Measurements from ENCODE around the gene PKD1L1.

The PKD1L1 gene

GRCh38 chr7:47788083-47788482 lies 160.2 kb downstream of the PKD1L1 start:
- DNase-seq (ENCODE audit: low read depth): no peak

GRCh38 chr7:47787249-47788069 lies 160.8 kb downstream of the PKD1L1 start:
- DNase-seq (ENCODE audit: low read depth): no peak

GRCh38 chr7:47786557-47787248 lies 161.6 kb downstream of the PKD1L1 start:
- peak; percentile 98 for DNase-seq (ENCODE audit: low read depth)

GRCh38 chr7:47785923-47786556 lies 162.2 kb downstream of the PKD1L1 start:
- DNase-seq (ENCODE audit: low read depth): no peak

DNA sequence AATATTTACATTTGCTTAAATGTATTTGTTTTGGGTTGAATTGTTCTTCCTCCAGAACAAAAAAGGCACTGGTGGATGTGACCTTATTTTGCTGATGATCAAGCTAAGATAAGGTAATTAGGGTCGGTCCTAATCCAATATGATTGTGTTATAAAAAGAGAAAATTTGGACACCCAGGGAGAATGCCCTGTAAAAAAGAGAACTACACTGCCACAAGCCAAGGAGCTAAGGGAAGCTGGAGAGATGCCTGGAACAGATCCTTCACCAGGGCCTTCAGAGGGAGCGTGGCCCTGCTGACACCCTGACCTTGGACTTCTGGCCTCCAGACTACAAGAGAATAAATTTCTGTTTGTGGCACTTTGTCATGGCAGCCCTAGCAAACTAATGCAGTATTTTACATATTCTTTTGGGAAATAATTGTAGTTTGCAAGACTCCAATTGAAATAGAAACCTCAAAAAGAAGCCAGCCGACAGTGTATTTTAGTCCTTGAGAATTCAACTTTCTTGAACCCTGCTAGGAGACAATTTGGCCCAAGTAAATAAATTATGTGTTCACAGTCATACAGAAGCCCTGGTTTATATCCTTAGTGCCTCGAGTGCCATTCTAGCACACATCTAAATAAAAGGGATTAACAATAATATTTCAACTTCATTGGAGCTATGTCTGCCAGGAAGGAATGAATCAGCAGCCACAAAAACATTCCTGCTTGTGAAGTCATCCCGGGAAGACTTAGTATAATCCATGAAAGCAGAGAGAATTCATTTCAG lies 164.6 kb downstream of the PKD1L1 start:
- peak; percentile 93 for DNase-seq (ENCODE audit: low read depth)

DNA sequence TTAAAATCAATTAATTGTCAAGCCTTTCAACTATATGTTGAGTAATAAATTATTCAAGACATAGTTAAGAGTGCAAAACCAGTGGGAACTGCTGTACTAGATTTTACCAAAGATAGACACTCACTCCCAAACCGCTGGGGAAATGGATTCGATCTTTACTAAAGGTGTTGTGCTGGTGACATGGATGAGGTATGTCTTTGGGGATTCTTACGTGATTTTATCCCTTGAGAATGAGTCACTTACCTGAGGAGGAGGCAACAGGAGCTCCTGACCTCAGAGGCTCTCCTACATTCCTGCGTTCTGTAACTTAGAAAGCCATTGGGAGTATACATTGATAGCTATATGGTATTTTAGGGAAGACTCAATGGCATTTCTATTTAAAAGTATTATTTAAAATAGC lies 165.5 kb downstream of the PKD1L1 start:
- no peak for DNase-seq (ENCODE audit: low read depth)

DNA sequence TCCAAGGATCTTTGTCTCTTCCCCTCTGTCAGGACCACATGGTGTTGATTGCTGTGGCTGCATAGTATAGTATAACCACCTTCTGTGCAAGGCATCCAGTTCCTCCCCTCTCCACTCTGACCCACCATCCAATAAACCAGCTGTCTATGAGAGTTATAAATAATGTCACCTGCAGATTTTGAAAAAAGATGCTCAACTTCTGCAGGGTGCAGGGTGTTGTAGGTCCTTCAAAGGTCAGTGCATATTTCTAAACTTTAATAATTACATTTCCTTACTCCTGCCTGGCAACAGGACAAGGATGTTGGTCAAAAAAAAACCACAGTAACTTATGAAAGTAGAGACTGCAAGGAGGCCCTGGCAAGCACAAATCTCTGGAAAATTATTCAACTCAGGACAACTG lies 166.2 kb downstream of the PKD1L1 start:
- no peak for DNase-seq (ENCODE audit: low read depth)

GRCh38 chr7:47780555-47780954 lies 167.7 kb downstream of the PKD1L1 start:
- DNase-seq (ENCODE audit: low read depth): no peak

GRCh38 chr7:47779341-47779771 lies 168.9 kb downstream of the PKD1L1 start:
- no peak for DNase-seq (ENCODE audit: low read depth)

GRCh38 chr7:47778153-47778661 lies 170.1 kb downstream of the PKD1L1 start:
- DNase-seq (ENCODE audit: low read depth): no peak

DNA sequence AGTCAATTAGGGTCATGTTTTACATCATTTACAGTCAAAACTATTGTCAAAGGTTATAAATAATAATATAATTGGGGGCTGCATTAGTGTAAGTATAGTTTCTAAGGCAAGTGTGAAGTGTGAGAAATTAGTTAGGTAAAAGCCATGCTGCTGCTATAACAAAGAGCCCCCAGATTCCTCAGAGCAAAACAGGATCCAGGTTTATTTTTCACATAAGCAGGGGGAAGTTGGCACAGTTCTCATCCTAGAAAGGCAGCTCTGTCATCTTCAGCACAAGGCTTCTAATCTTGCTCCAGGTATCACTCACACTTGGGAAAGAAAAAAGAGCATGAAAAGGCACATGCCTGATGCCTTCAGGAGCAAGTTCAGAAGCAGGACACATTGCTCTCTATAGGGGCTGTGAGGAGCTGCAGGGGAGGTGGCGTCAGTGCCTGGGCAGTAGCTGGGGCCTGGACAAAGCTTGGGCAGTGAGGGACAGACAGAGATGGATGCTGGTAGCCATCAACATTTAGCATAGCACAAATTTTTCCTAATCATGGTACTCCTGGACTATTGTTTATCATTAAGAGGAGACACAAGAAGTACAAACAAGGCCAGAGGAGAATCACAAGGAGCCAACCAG lies 170.6 kb downstream of the PKD1L1 start:
- DNase-seq (ENCODE audit: low read depth): no peak

DNA sequence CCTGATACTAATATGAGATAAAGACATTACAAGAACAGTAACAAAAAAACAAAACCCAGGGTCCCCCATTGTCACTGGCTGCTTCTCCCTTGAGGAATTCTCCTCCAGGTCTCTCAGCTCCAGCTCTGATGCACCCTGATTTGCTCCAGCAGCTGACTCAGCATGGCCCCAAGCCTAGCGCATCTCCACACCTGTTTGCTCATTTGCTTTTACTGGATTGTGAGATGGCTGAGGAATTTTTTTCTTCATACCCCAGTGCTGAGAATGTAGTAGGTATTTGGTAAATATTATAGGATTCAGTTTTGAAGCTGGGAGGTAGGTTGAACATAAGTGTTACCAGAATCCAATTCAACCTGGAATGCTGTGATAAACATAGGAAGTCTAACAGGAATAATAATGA lies 171.9 kb downstream of the PKD1L1 start:
- DNase-seq (ENCODE audit: low read depth): no peak

- DNase-seq (ENCODE audit: low read depth): no peak
These were observed 173.0 kb downstream of the PKD1L1 start for GRCh38 chr7:47775238-47775637.

DNA sequence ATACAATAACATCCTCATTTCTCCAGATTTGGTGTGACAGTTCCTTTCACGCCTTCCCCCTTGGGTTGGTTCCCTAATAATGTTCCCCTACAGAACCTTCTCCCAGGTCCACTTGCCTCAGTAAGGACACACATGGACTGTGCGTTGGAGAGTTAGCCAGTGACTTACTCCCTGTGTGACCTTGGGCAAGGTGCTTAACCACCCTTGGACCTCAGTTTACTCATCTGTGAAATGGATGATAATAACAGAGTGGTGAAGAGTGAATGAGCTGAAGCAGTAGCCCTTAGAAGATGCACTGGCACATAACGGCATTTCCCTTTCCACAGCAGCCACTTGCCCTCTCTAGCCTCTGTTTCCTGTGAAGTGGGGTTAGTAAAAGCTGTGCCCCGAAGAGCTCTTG lies 175.8 kb downstream of the PKD1L1 start:
- no peak for DNase-seq (ENCODE audit: low read depth)

- DNase-seq (ENCODE audit: low read depth): no peak
These were observed 176.3 kb downstream of the PKD1L1 start for GRCh38 chr7:47771990-47772360.

DNA sequence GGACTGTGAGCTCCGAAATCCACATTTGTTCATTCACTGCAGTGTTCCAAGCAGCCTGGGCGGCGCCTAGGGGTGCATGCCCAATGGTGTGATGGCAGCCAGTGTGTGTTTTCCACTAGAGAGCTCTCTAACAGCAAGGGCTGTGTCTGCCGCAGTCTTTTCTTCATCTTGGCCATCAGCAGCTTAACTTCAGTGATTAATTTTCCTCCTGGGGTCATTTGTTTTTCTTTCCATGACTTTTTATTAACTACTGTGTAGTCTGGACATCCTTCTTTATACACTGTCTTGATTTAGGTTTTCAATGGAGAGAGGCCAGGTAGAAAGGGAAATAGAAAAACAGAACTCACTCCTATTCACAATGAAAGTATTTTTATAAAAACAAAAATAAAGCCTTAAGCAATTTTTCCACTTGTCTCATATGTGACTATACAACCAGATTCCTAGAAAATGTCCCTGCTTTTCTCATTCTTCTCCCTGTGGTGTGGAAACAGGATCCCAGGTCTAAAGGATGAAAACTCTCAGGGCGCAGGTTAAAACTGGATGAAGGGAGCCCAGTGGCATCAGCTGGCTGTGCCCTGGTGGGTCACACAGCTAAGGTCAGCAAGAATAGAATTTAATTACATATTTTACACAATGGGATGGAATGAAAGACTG lies 176.8 kb downstream of the PKD1L1 start:
- no peak for DNase-seq (ENCODE audit: low read depth)

GRCh38 chr7:47766126-47766525 lies 182.1 kb downstream of the PKD1L1 start:
- DNase-seq (ENCODE audit: low read depth): no peak

- no peak for DNase-seq (ENCODE audit: low read depth)
These were observed 182.8 kb downstream of the PKD1L1 start for GRCh38 chr7:47765373-47765979.

- no peak for DNase-seq (ENCODE audit: low read depth)
These were observed 183.5 kb downstream of the PKD1L1 start for GRCh38 chr7:47764746-47765145.

Data from HS-5 (cell line).